Ovary (tissue), 9 donors: Measurements from ENCODE around the gene PHLDB3. TPM values are rescaled to one million over a fixed set of nuclear protein-coding genes. Genes with fewer than 3 reads are reported as not detected.

Experiments
- DNase-seq, 5 donors: peaks; one replicate each; pipeline ENCODE4 v3.0.0-alpha.2; 2019 to 2020
- H3K27ac ChIP-seq, 2 donors: fragments of 200-600 bp; one replicate each; pipeline versions ENCODE4 v1.5.1 to v1.8.0; 2019 to 2022
- H3K27me3 ChIP-seq: fragments of 200-600 bp; one replicate; pipeline ENCODE4 v1.8.0; 2022
- H3K36me3 ChIP-seq: fragments of 200-600 bp; sonication (generic); one replicate; pipeline ENCODE4 v1.5.1; 2019
- H3K4me1 ChIP-seq: one replicate; pipeline ENCODE4 v1.8.1; 2013; ENCODE audit warnings: mild to moderate bottlenecking, moderate library complexity; ENCODE audit not compliant: insufficient read depth
- H3K4me3 ChIP-seq: fragments of 200-600 bp; sonication (generic); one replicate; pipeline ENCODE4 v1.5.1; 2017
- H3K9me3 ChIP-seq, 2 donors: fragments of 200-600 bp in 1 of 2; sonication (generic) in 1 of 2; one replicate each; pipeline versions ENCODE4 v1.5.1 to v1.8.1; 2013 to 2019; ENCODE audit warnings: mild to moderate bottlenecking in 1 of 2, moderate library complexity in 1 of 2
- CTCF ChIP-seq, 3 donors: fragments of 450-650 bp in 2 of 3; fragments of 200-600 bp in 1 of 3; IDR thresholded peaks; one replicate each; pipeline versions ENCODE4 v1.5.1 to v1.8.0; 2016 to 2022; ENCODE audit warnings: antibody characterized with exemption in 3 of 3, mild to moderate bottlenecking in 1 of 3
- EP300 ChIP-seq: sonication (generic); formaldehyde crosslinking; IDR thresholded peaks from one replicate; pipeline ENCODE4 v1.6.1; 2017; ENCODE audit warnings: antibody characterized with exemption
- POLR2A ChIP-seq: fragments of 450-650 bp; IDR thresholded peaks from one replicate; pipeline ENCODE4 v1.6.1; 2017; ENCODE audit warnings: antibody characterized with exemption, mild to moderate bottlenecking, moderate library complexity
- WGBS, 3 donors: extraction: QIAGEN DNeasy Blood & Tissue Kit in 1 of 3; methylation state at CpG; one replicate each; pipeline versions ENCODE4 v1.1.5 to v1.1.7; 2013 to 2017; 5-methylcytosine and 5-hydroxymethylcytosine counted together
- intact Hi-C, 4 donors: fragments of 100-400 bp; cut with DNase I; formaldehyde crosslinking; loops; one replicate each; pipeline versions ENCODE4 v1.11.0 to v1.15.1; 2022 to 2023
- polyA plus RNA-seq, 2 donors: library from polyadenylated mRNA; stranded (reverse); fragments of 200-250 nt in 1 of 2; fragments of 350-450 nt in 1 of 2; fragmentation: Illumina TruSeq in 1 of 2; extraction: RNeasy Lipid Tissue Mini Kit (QIAGEN cat#74804) in 1 of 2; gene quantifications; one replicate each; pipeline ENCODE4 v1.2.3, GENCODE V29; 2013 to 2014
- total RNA-seq, 7 donors: library from RNA; depleted of rRNA in 2 of 7; stranded (reverse); fragments of >200 nt in 2 of 7; fragmentation: NEBNext Ultra II Directional in 3 of 7; extraction: Animal tissue kit (Norgen Biotek cat#: 25700) in 3 of 7; gene quantifications; one replicate each; pipeline versions ENCODE4 v1.1.0 to v1.2.4, GENCODE V29; 2016 to 2023
- donor health status: DM: no; HTN: no; CAD: no; lungs with moderate emphysema.
- donor health status: DM: no; HTN: no; CAD: no.
- donor health status: Bipolar disorder and iron deficiency.
- donor health status: DM: yes; HTN: yes; CAD: no.
- donor health status: DM: no; HTN: no; CAD: no.
- donor health status: DM: yes; HTN: yes; CAD: no.

The PHLDB3 gene
- total and polyA plus RNA-seq, 9 donors: 1.4 to 29.7 (median 20.6) TPM

DNA sequence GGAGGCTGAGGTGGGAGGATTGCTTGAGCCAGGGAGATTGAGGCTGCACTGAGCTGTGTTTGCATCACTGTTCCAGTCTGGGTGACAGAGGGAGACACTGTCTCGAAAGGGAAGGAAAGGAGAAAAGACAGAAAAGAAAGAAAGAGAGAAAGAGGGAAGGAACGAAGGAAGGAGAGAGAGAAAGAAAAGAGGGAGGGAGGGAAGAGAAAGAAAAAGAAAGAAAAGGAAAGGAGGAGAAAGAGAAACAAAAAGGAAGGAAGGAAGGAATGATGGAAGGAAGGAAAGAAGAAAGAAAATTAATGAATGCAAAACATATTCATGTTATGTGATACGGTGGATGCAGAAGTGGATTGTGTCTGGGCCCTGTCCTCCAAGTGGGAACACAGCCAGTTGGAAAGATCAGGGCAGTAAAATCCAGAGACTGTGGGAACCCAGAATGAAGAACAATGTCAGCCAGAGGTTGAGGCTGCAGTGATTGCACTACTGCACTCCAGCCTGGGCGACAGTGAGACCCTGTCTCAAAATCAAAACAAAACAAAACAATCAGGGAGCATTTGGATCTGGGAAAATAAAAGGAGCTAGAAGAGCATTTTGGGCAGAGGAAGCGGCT, 6.2 kb downstream of the PHLDB3 start:
- intact Hi-C loops: no loop called here
- no peaks in the 10 kb centered on the region for H3K9me3 ChIP-seq
- H3K4me3 ChIP-seq: no peak overlapping the region
- WGBS, 3 donors: 62 to 66% (median 65%) methylated on average over 5 of the region's 5 CpGs
- DNase-seq: no peak
- no peak for TF ChIP-seq EP300
- no peak for TF ChIP-seq POLR2A
- no peak for TF ChIP-seq CTCF (IDR thresholded peaks at IDR 0.05)
- H3K4me1 ChIP-seq: no peaks in the 10 kb centered on the region
- H3K36me3 ChIP-seq: no peaks in the 10 kb centered on the region
- no peak overlapping the region for H3K27ac ChIP-seq
- H3K27me3 ChIP-seq: no peaks in the 10 kb centered on the region

DNA sequence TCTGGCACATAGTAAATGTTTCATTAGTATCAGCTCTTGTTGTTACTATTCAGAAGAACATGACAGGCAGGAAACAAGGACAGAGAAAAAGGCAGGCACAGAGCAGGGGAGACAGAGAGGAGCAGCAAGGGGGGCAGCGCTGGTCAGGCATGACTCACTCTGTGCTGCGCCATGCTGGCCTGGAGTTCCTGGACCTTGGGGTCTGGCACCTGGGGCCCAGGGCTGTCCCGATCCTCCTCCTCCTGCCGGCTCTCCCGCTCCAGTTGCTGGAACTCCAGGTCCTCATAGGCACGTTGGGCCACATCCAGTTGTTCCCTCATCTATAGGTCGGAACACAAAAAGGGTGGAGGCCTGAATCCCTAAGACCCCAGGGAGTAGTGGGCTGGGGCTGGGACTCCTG, 7.6 kb downstream of the PHLDB3 start:
- DNase-seq: no peak
- Histone ChIP-seq H3K4me1 (no peaks in the 10 kb centered on the region), H3K4me3 (no peak overlapping the region), H3K27me3 (no peaks in the 10 kb centered on the region), H3K27ac (no peak overlapping the region), H3K36me3 (no peaks in the 10 kb centered on the region), H3K9me3 (no peaks in the 10 kb centered on the region)
- WGBS, 3 donors: 92 to 94% (median 92%) methylated on average over 7 of the region's 7 CpGs
- intact Hi-C loops: no loop called here
- TF ChIP-seq POLR2A: no peak
- no peak for TF ChIP-seq EP300
- TF ChIP-seq CTCF (IDR thresholded peaks at IDR 0.05): no peak

GRCh38 chr19:43495082-43495481, 9.5 kb downstream of the PHLDB3 start:
- no peaks in the 10 kb centered on the region for H3K36me3 ChIP-seq
- 79 to 82% (median 81%) methylated on average over 8 of the region's 8 CpGs for WGBS, 3 donors
- intact Hi-C loops: no loop called here

DNA sequence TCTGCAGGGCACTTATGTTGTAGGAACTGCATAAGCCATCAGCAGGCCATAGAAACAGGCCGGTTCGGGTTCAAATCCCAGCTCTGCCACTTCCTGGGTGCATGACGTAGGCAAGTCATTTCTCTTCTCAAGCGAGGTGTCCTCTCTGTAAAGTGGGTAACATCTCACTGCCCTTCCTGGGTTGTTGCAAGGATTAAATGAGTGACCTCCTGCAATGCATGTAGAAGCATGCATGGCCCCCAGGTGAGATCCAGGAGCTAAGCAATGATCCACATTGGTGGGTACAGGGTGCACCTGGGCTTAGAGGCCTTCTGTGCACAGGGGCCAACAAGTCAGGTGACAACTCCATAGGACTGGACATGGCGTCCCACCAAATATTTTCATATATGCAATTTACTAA, 13.8 kb downstream of the PHLDB3 start:
- WGBS, 3 donors: 94 to 97% (median 94%) methylated on average over 5 of the region's 5 CpGs
- intact Hi-C loops: no loop called here
- no peaks in the 10 kb centered on the region for H3K4me1 ChIP-seq
- H3K9me3 ChIP-seq: no peaks in the 10 kb centered on the region
- H3K27ac ChIP-seq: no peak overlapping the region
- H3K36me3 ChIP-seq: no peaks in the 10 kb centered on the region
- no peaks in the 10 kb centered on the region for H3K27me3 ChIP-seq
- DNase-seq: no peak
- H3K4me3 ChIP-seq: no peak overlapping the region
- no peak for TF ChIP-seq CTCF (IDR thresholded peaks at IDR 0.05)
- TF ChIP-seq POLR2A: no peak
- no peak for TF ChIP-seq EP300

More at GRCh38 chr19:43495082-43495481, 9.5 kb downstream of the PHLDB3 start:
- no peak overlapping the region for H3K27ac ChIP-seq
- H3K4me3 ChIP-seq: no peak overlapping the region
- DNase-seq: no peak
- no peaks in the 10 kb centered on the region for H3K27me3 ChIP-seq
- no peak for TF ChIP-seq CTCF (IDR thresholded peaks at IDR 0.05)
- H3K4me1 ChIP-seq: no peaks in the 10 kb centered on the region
- H3K9me3 ChIP-seq: no peaks in the 10 kb centered on the region
